ENCODE data around the gene SFXN4.
"Not testable (repeated sequence)": the region's sequence is repeated elsewhere in the genome, so short reads cannot be mapped to it uniquely, and the experiment has no call there.

Gene SFXN4

GRCh38 chr10:119101366-119102098 lies 64.0 kb downstream of the SFXN4 start:
- no peaks in the 10 kb centered on the region for H3K9me3 ChIP-seq (ENCODE audit: control insufficient read depth in 2 of 2, low read length in 2 of 2)
- H3K27me3 ChIP-seq (ENCODE audit: control insufficient read depth in 2 of 2, insufficient read depth in 2 of 2, low read length in 2 of 2) = no peaks in the 10 kb centered on the region
- no peak overlapping the region for H3K4me3 ChIP-seq (ENCODE audit: low read length in 2 of 2)
- peak overlapping the region; percentile 84 to 90 for H3K27ac ChIP-seq (ENCODE audit: low read depth in 2 of 2, low read length in 2 of 2)
- peak overlapping the region in 1 of 2 donors; percentile 47 for H3K9ac ChIP-seq (ENCODE audit: low read depth in 1 of 2, low read length in 2 of 2)
- H3K4me1 ChIP-seq (ENCODE audit: control insufficient read depth in 2 of 2, insufficient read depth in 2 of 2, low read length in 2 of 2) = peaks cover 15 to 20% of the 10 kb centered on the region in 2 donors
- H3K36me3 ChIP-seq (ENCODE audit: control insufficient read depth in 2 of 2, insufficient read depth in 2 of 2, low read length in 2 of 2) = no peaks in the 10 kb centered on the region

- Histone ChIP-seq H3K9me3 (ENCODE audit: control insufficient read depth in 2 of 2, low read length in 2 of 2) (no peaks in the 10 kb centered on the region), H3K36me3 (ENCODE audit: control insufficient read depth in 2 of 2, insufficient read depth in 2 of 2, low read length in 2 of 2) (no peaks in the 10 kb centered on the region), H3K27me3 (ENCODE audit: control insufficient read depth in 2 of 2, insufficient read depth in 2 of 2, low read length in 2 of 2) (no peaks in the 10 kb centered on the region), H3K9ac (ENCODE audit: low read depth in 1 of 2, low read length in 2 of 2) (peak overlapping the region; percentile 58 to 60), H3K27ac (ENCODE audit: low read depth in 2 of 2, low read length in 2 of 2) (peak overlapping the region; percentile 84 to 90), H3K4me3 (ENCODE audit: low read length in 2 of 2) (no peak overlapping the region), H3K4me1 (ENCODE audit: control insufficient read depth in 2 of 2, insufficient read depth in 2 of 2, low read length in 2 of 2) (peaks cover 15 to 20% of the 10 kb centered on the region in 2 donors)
Measured at GRCh38 chr10:119100434-119101238, 64.9 kb downstream of the SFXN4 start.

GRCh38 chr10:119098576-119098975 lies 66.9 kb downstream of the SFXN4 start:
- Histone ChIP-seq H3K9ac (ENCODE audit: low read depth in 1 of 2, low read length in 2 of 2) (no peak overlapping the region), H3K36me3 (ENCODE audit: control insufficient read depth in 2 of 2, insufficient read depth in 2 of 2, low read length in 2 of 2) (no peaks in the 10 kb centered on the region), H3K4me1 (ENCODE audit: control insufficient read depth in 2 of 2, insufficient read depth in 2 of 2, low read length in 2 of 2) (peaks cover 8 to 14% of the 10 kb centered on the region in 2 donors), H3K4me3 (ENCODE audit: low read length in 2 of 2) (no peak overlapping the region), H3K27me3 (ENCODE audit: control insufficient read depth in 2 of 2, insufficient read depth in 2 of 2, low read length in 2 of 2) (no peaks in the 10 kb centered on the region), H3K27ac (ENCODE audit: low read depth in 2 of 2, low read length in 2 of 2) (no peak overlapping the region), H3K9me3 (ENCODE audit: control insufficient read depth in 2 of 2, low read length in 2 of 2) (no peaks in the 10 kb centered on the region)

- not testable (repeated sequence) for H3K27ac ChIP-seq (ENCODE audit: low read depth in 2 of 2, low read length in 2 of 2); H3K27me3 ChIP-seq (ENCODE audit: control insufficient read depth in 2 of 2, insufficient read depth in 2 of 2, low read length in 2 of 2); H3K9ac ChIP-seq (ENCODE audit: low read depth in 1 of 2, low read length in 2 of 2); H3K9me3 ChIP-seq (ENCODE audit: control insufficient read depth in 2 of 2, low read length in 2 of 2); H3K4me3 ChIP-seq (ENCODE audit: low read length in 2 of 2); H3K36me3 ChIP-seq (ENCODE audit: control insufficient read depth in 2 of 2, insufficient read depth in 2 of 2, low read length in 2 of 2)
- H3K4me1 ChIP-seq (ENCODE audit: control insufficient read depth in 2 of 2, insufficient read depth in 2 of 2, low read length in 2 of 2) = peaks cover 8 to 14% of the 10 kb centered on the region in 2 donors
Measured at GRCh38 chr10:119096641-119097415, 68.7 kb downstream of the SFXN4 start.

- H3K9me3 ChIP-seq (ENCODE audit: control insufficient read depth in 2 of 2, low read length in 2 of 2) = no peaks in the 10 kb centered on the region
- H3K27ac ChIP-seq (ENCODE audit: low read depth in 2 of 2, low read length in 2 of 2) = no peak overlapping the region
- H3K9ac ChIP-seq (ENCODE audit: low read depth in 1 of 2, low read length in 2 of 2) = no peak overlapping the region
- H3K4me3 ChIP-seq (ENCODE audit: low read length in 2 of 2) = no peak overlapping the region
- H3K36me3 ChIP-seq (ENCODE audit: control insufficient read depth in 2 of 2, insufficient read depth in 2 of 2, low read length in 2 of 2) = no peaks in the 10 kb centered on the region
- no peaks in the 10 kb centered on the region for H3K27me3 ChIP-seq (ENCODE audit: control insufficient read depth in 2 of 2, insufficient read depth in 2 of 2, low read length in 2 of 2)
- peaks cover 10 to 13% of the 10 kb centered on the region in 2 donors for H3K4me1 ChIP-seq (ENCODE audit: control insufficient read depth in 2 of 2, insufficient read depth in 2 of 2, low read length in 2 of 2)
Measured at GRCh38 chr10:119095640-119096039, 69.9 kb downstream of the SFXN4 start.

- Histone ChIP-seq H3K36me3 (ENCODE audit: control insufficient read depth in 2 of 2, insufficient read depth in 2 of 2, low read length in 2 of 2) (no peaks in the 10 kb centered on the region), H3K9ac (ENCODE audit: low read depth in 1 of 2, low read length in 2 of 2) (peak overlapping the region; percentile 8 to 27), H3K9me3 (ENCODE audit: control insufficient read depth in 2 of 2, low read length in 2 of 2) (no peaks in the 10 kb centered on the region), H3K4me1 (ENCODE audit: control insufficient read depth in 2 of 2, insufficient read depth in 2 of 2, low read length in 2 of 2) (peaks cover 7 to 14% of the 10 kb centered on the region in 2 donors), H3K27ac (ENCODE audit: low read depth in 2 of 2, low read length in 2 of 2) (peak overlapping the region; percentile 85 to 88), H3K27me3 (ENCODE audit: control insufficient read depth in 2 of 2, insufficient read depth in 2 of 2, low read length in 2 of 2) (no peaks in the 10 kb centered on the region), H3K4me3 (ENCODE audit: low read length in 2 of 2) (peak overlapping the region in 1 of 2 donors; percentile 1)
Measured at GRCh38 chr10:119090968-119091367, 74.5 kb downstream of the SFXN4 start.
